ENCODE measurements around the gene UNC80.
A peak's percentile ranks its signal among the peaks of the same experiment; 100 is the strongest.

The UNC80 gene, protein sequence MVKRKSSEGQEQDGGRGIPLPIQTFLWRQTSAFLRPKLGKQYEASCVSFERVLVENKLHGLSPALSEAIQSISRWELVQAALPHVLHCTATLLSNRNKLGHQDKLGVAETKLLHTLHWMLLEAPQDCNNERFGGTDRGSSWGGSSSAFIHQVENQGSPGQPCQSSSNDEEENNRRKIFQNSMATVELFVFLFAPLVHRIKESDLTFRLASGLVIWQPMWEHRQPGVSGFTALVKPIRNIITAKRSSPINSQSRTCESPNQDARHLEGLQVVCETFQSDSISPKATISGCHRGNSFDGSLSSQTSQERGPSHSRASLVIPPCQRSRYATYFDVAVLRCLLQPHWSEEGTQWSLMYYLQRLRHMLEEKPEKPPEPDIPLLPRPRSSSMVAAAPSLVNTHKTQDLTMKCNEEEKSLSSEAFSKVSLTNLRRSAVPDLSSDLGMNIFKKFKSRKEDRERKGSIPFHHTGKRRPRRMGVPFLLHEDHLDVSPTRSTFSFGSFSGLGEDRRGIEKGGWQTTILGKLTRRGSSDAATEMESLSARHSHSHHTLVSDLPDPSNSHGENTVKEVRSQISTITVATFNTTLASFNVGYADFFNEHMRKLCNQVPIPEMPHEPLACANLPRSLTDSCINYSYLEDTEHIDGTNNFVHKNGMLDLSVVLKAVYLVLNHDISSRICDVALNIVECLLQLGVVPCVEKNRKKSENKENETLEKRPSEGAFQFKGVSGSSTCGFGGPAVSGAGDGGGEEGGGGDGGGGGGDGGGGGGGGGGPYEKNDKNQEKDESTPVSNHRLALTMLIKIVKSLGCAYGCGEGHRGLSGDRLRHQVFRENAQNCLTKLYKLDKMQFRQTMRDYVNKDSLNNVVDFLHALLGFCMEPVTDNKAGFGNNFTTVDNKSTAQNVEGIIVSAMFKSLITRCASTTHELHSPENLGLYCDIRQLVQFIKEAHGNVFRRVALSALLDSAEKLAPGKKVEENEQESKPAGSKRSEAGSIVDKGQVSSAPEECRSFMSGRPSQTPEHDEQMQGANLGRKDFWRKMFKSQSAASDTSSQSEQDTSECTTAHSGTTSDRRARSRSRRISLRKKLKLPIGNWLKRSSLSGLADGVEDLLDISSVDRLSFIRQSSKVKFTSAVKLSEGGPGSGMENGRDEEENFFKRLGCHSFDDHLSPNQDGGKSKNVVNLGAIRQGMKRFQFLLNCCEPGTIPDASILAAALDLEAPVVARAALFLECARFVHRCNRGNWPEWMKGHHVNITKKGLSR (N-terminal part only)

DNA sequence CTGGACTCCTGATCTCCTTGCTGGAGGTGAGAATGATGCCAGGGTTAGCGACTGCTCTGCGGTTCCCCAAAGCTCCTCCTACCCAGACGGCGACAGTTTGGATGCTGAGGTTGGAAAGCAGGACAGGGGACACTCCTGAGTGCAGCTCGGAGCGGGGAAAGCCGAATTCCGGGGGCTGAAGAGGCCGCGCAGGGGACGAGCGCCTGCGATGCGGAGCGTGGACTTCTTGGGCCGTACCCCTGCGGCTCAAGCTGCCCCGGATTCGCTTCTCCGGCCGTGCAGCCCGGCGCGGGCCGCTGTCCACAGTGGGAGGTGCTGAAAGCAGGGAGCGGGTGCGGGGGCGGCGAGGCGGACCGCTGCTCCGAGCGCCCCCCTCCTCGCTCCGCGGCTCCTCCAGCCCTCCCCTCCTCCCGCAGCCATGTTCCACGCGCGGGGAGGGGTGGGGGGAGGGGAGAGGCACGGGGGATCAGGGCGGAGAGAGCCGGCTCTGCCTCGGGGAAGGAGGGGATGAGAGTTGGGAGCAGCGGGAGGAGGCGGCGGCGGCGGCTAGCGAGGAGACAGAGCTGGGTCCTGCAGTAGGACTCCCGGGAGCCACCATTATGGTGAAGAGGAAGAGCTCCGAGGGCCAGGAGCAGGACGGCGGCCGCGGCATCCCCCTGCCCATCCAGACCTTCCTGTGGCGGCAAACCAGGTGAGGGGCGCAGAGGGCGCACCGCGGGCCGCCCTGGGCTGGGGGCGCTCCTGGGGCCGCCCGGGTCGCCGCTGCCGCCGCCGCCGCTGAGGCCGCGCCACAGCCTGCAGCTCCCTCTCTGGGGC is at the start of gene UNC80:
Gene UNC80, plus strand, starts transcription at position 359 of the 816 bp plus-strand sequence. Its CDS starts 241 bp downstream, at position 600.
- Mint-ChIP-seq H3K4me3 (peak within 1 kb of the TSS; percentile 78 to 83 (median 82)), H3K36me3 (ENCODE audit: low read depth) (no peaks in the 10 kb centered on the region), H3K9me3 (no peaks in the 10 kb centered on the region), H3K4me1 (no peaks in the 10 kb centered on the region), H3K27ac (no peak within 1 kb of the TSS), H3K27me3 (ENCODE audit: low read depth) (peaks cover 38% of the 10 kb centered on the region)
- TF ChIP-seq, protein P1, sequence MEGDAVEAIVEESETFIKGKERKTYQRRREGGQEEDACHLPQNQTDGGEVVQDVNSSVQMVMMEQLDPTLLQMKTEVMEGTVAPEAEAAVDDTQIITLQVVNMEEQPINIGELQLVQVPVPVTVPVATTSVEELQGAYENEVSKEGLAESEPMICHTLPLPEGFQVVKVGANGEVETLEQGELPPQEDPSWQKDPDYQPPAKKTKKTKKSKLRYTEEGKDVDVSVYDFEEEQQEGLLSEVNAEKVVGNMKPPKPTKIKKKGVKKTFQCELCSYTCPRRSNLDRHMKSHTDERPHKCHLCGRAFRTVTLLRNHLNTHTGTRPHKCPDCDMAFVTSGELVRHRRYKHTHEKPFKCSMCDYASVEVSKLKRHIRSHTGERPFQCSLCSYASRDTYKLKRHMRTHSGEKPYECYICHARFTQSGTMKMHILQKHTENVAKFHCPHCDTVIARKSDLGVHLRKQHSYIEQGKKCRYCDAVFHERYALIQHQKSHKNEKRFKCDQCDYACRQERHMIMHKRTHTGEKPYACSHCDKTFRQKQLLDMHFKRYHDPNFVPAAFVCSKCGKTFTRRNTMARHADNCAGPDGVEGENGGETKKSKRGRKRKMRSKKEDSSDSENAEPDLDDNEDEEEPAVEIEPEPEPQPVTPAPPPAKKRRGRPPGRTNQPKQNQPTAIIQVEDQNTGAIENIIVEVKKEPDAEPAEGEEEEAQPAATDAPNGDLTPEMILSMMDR (IDR thresholded peaks at IDR 0.05; ENCODE audit: unreplicated experiment in 3 of 3): no peak

DNA sequence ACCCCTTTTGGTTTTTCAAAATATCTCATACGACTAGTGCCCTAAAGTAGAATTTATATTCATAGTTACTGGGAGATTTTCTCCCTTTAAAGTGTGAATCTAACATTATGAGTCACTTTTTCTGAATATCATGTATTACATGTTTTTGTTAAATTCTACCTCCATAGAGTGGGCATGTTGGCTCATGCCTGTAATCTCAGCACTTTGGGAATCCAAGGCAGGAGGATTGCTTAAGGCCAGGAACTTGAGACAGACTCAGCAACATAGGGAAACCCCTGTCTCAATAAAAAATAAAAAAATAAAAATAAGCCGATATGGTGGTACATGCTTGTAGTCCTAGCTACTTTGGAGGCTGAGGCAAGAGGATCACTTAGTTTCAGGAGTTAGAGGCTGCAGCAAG is 45.3 kb upstream of the UNC80 start:
- TF ChIP-seq, protein P1 (IDR thresholded peaks at IDR 0.05; ENCODE audit: unreplicated experiment in 3 of 3): no peak
- H3K27ac Mint-ChIP-seq: no peak overlapping the region
- no peaks in the 10 kb centered on the region for H3K36me3 Mint-ChIP-seq (ENCODE audit: low read depth)
- no peak overlapping the region for H3K4me3 Mint-ChIP-seq
- no peaks in the 10 kb centered on the region for H3K4me1 Mint-ChIP-seq
- no peaks in the 10 kb centered on the region for H3K27me3 Mint-ChIP-seq (ENCODE audit: low read depth)
- no peaks in the 10 kb centered on the region for H3K9me3 Mint-ChIP-seq

DNA sequence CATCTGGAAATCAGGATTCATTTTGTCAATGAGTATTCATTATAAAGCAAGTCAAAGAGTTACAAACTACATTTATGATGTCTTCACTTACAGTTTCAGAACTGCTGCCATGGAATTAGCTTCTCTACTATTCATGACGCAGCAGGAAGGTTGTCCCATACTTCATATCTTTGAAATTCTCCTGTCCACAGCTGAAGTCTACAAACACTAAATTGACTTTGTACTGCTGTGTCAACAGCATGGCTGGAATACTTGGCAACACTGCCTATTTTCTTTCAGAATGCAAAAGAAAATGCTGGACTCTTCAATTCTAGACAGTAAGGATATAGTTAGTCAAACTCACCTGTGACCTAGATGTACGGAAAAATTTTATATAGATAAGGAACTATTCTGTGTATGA is 44.6 kb upstream of the UNC80 start:
- Mint-ChIP-seq H3K27me3 (ENCODE audit: low read depth) (no peaks in the 10 kb centered on the region), H3K9me3 (no peaks in the 10 kb centered on the region), H3K36me3 (ENCODE audit: low read depth) (no peaks in the 10 kb centered on the region), H3K4me1 (no peaks in the 10 kb centered on the region), H3K4me3 (no peak overlapping the region), H3K27ac (no peak overlapping the region)
- TF ChIP-seq, protein P1 (IDR thresholded peaks at IDR 0.05; ENCODE audit: unreplicated experiment in 3 of 3): no peak

DNA sequence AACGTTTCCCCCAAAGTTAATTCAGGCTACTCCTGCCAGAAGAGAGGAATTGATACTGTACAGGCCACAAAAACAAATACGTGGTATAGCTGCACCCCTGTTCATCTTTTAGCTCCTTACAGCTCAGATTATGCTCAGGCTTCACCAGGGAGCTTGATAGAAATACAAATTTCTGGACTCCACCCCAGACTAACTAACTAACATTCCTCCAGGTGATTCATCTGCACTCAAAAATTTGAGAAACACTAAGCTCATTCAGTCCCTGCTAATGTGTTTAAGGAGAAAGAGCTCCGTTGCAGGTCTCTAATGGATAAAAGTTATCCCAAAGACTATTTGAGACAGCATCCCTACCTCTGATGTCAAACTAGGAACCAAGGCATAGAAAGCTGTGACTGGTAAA is 36.8 kb upstream of the UNC80 start:
- Mint-ChIP-seq H3K9me3 (no peaks in the 10 kb centered on the region), H3K27ac (no peak overlapping the region), H3K4me1 (no peaks in the 10 kb centered on the region), H3K36me3 (ENCODE audit: low read depth) (no peaks in the 10 kb centered on the region), H3K4me3 (no peak overlapping the region), H3K27me3 (ENCODE audit: low read depth) (no peaks in the 10 kb centered on the region)
- TF ChIP-seq, protein P1 (IDR thresholded peaks at IDR 0.05; ENCODE audit: unreplicated experiment in 3 of 3): no peak

DNA sequence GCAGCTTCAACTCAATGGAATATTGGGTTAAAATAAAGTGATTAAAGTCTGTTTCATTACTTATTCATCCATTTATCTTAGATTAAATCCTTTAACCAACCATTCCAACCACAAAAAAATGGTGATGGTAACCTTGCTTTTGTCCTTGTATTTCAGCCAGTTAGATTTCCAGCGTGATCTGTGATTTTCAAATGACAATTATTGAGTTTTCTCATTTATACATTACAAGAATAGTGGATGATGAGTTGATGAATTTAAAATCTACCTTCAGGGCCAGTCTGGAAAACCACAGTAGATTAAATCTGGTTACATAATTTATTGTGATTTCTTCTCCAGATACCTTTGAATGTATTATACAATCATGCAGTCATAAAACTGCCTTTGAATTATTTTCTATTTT is 29.7 kb upstream of the UNC80 start:
- Mint-ChIP-seq H3K4me1 (no peaks in the 10 kb centered on the region), H3K36me3 (ENCODE audit: low read depth) (no peaks in the 10 kb centered on the region), H3K9me3 (no peaks in the 10 kb centered on the region), H3K27ac (no peak overlapping the region), H3K4me3 (no peak overlapping the region), H3K27me3 (ENCODE audit: low read depth) (no peaks in the 10 kb centered on the region)
- TF ChIP-seq, protein P1 (IDR thresholded peaks at IDR 0.05; ENCODE audit: unreplicated experiment in 3 of 3): no peak
